ENCODE data around the gene GJB6.

The GJB6 gene

GRCh38 chr13:20217168-20217567 lies 15.0 kb downstream of the GJB6 start:
- no peak for DNase-seq (ENCODE audit: low read depth, low spot score)
- H3K4me3 ChIP-seq (ENCODE audit: low read depth, low read length): no peak overlapping the region
- TF ChIP-seq CTCF (IDR thresholded peaks at IDR 0.05; ENCODE audit: insufficient read depth, low read length, missing control alignments): no peak
- ChIA-PET CTCF (interaction anchor here (3.5 kb wide), 1 partner anchor 20 kb away, joined by 17 read pairs; no protein-coding TSS in a partner anchor), POLR2A (no interaction called here)

GRCh38 chr13:20209948-20210347 lies 22.2 kb downstream of the GJB6 start:
- no peak for TF ChIP-seq CTCF (IDR thresholded peaks at IDR 0.05; ENCODE audit: insufficient read depth, low read length, missing control alignments)
- CTCF ChIA-PET: interaction anchor here (1.2 to 1.9 kb wide), 2 partner anchors 13 to 17 kb away, joined by 3 to 5 read pairs; no protein-coding TSS in a partner anchor
- POLR2A ChIA-PET: no interaction called here

GRCh38 chr13:20206698-20207235 lies 25.4 kb downstream of the GJB6 start:
- TF ChIP-seq CTCF (IDR thresholded peaks at IDR 0.05; ENCODE audit: insufficient read depth, low read length, missing control alignments): no peak
- H3K4me3 ChIP-seq (ENCODE audit: low read depth, low read length): no peak overlapping the region
- ChIA-PET POLR2A (no interaction called here), CTCF (interaction anchor here (1.3 to 1.6 kb wide), 2 partner anchors 9 kb away, joined by 4 to 5 read pairs; no protein-coding TSS in a partner anchor)
- DNase-seq (ENCODE audit: low read depth, low spot score): no peak

More at GRCh38 chr13:20209948-20210347, 22.2 kb downstream of the GJB6 start:
- no peak overlapping the region for H3K4me3 ChIP-seq (ENCODE audit: low read depth, low read length)
- no peak for DNase-seq (ENCODE audit: low read depth, low spot score)

- POLR2A ChIA-PET: no interaction called here
- TF ChIP-seq CTCF (IDR thresholded peaks at IDR 0.05; ENCODE audit: insufficient read depth, low read length, missing control alignments): no peak
These were observed 25.9 kb downstream of the GJB6 start for GRCh38 chr13:20206065-20206697.

GRCh38 chr13:20198781-20199180 lies 33.3 kb downstream of the GJB6 start:
- H3K4me3 ChIP-seq (ENCODE audit: low read depth, low read length): no peak overlapping the region
- no peak for DNase-seq (ENCODE audit: low read depth, low spot score)
- ChIA-PET POLR2A (no interaction called here), CTCF (interaction anchor here (1.3 to 5.0 kb wide), 8 partner anchors 10 to 726 kb away, joined by 3 to 31 read pairs (median 8); no protein-coding TSS in a partner anchor)
- TF ChIP-seq CTCF (IDR thresholded peaks at IDR 0.05; ENCODE audit: insufficient read depth, low read length, missing control alignments): no peak

More at GRCh38 chr13:20206065-20206697, 25.9 kb downstream of the GJB6 start:
- no peak overlapping the region for H3K4me3 ChIP-seq (ENCODE audit: low read depth, low read length)
- CTCF ChIA-PET: interaction anchor here (0.9 to 1.6 kb wide), 2 partner anchors 9 to 11 kb away, joined by 3 to 5 read pairs; no protein-coding TSS in a partner anchor
- DNase-seq (ENCODE audit: low read depth, low spot score): no peak

DNA sequence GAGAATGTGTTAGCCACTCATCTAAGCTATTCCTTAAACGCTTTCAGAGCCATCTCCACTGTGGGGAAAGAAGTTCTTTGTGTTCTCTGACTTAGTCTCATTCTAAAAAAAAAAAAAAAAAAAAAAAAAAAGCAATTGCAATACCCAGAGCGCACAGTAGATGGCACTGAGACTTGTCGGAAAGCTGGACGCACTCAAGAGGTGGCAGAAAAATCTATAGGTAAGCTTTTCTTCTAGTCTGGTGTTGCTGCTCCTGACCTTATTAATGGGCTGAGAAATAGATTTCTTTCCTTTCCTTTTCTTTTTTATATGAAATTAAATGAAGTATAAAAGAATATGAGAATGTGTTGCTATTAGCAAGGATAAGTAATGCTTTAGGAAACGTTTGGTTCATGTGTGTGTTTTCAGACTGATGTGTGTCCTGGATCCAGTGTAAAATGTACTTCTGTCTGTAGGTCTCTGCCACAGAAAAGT lies 34.7 kb downstream of the GJB6 start:
- TF ChIP-seq CTCF (IDR thresholded peaks at IDR 0.05; ENCODE audit: insufficient read depth, low read length, missing control alignments): peak; percentile 58
- POLR2A ChIA-PET: interaction anchor here (0.7 kb wide), 1 partner anchor 749 kb away, joined by 3 read pairs; no protein-coding TSS in a partner anchor
- no peak for DNase-seq (ENCODE audit: low read depth, low spot score)
- H3K4me3 ChIP-seq (ENCODE audit: low read depth, low read length): no peak overlapping the region
- CTCF ChIA-PET: interaction anchor here (0.7 to 5.0 kb wide), 30 partner anchors 8 to 728 kb away, joined by 3 to 31 read pairs (median 4); no protein-coding TSS in a partner anchor
